ENCODE data around the gene C1QA. TPM values are rescaled to one million over a fixed set of nuclear protein-coding genes. Genes with fewer than 3 reads are reported as not detected.

Gene C1QA
- total RNA-seq, 6 experiments from 2014 or later = 66.3 to 227 (median 75.0) TPM

GRCh38 chr1:22654692-22655091 lies 18.3 kb downstream of the C1QA start:
- intact Hi-C loops (cut with DNase I) = no loop called here
- no peak for ATAC-seq
- Histone ChIP-seq H3K4me1 (no peaks in the 10 kb centered on the region), H3K9me3 (no peaks in the 10 kb centered on the region), H3K4me3 (peak overlapping the region in 2 of 3 donors; percentile 2 to 32), H3K27me3 (no peaks in the 10 kb centered on the region), H3K27ac (no peak overlapping the region), H3K36me3 (no peaks in the 10 kb centered on the region)
- no peak for DNase-seq
- 33% methylated on average over 4 of the region's 5 CpGs for WGBS (ENCODE audit: insufficient coverage, low coverage, low lambda C conversion rate, missing lambda C conversion rate)
- TF ChIP-seq CTCF (IDR thresholded peaks at IDR 0.05) = no peak
- no peak for TF ChIP-seq POLR2A (IDR thresholded peaks at IDR 0.05)

- DNase-seq (no peak), ATAC-seq (no peak)
- WGBS (ENCODE audit: insufficient coverage, low coverage, low lambda C conversion rate, missing lambda C conversion rate) = 39% methylated on average over 3 of the region's 3 CpGs
- H3K27me3 ChIP-seq = no peaks in the 10 kb centered on the region
- H3K9me3 ChIP-seq = no peaks in the 10 kb centered on the region
- no peaks in the 10 kb centered on the region for H3K4me1 ChIP-seq
- no peaks in the 10 kb centered on the region for H3K36me3 ChIP-seq
- intact Hi-C loops (cut with DNase I) = no loop called here
- no peak overlapping the region for H3K4me3 ChIP-seq
- TF ChIP-seq POLR2A (IDR thresholded peaks at IDR 0.05) (no peak), CTCF (IDR thresholded peaks at IDR 0.05) (no peak)
- no peak overlapping the region for H3K27ac ChIP-seq
These were observed 22.1 kb downstream of the C1QA start for GRCh38 chr1:22658385-22659163.

GRCh38 chr1:22660716-22661241 lies 24.4 kb downstream of the C1QA start:
- no peak overlapping the region for H3K27ac ChIP-seq
- WGBS (ENCODE audit: insufficient coverage, low coverage, low lambda C conversion rate, missing lambda C conversion rate) = 38% methylated on average over 2 of the region's 19 CpGs
- DNase-seq = no peak
- intact Hi-C loops (cut with DNase I) = no loop called here
- H3K27me3 ChIP-seq = no peaks in the 10 kb centered on the region
- no peak for TF ChIP-seq POLR2A (IDR thresholded peaks at IDR 0.05)
- no peak for TF ChIP-seq CTCF (IDR thresholded peaks at IDR 0.05)
- no peaks in the 10 kb centered on the region for H3K4me1 ChIP-seq
- H3K36me3 ChIP-seq = no peaks in the 10 kb centered on the region
- no peak for ATAC-seq
- no peaks in the 10 kb centered on the region for H3K9me3 ChIP-seq
- H3K4me3 ChIP-seq = no peak overlapping the region

- no peak for ATAC-seq
- 66% methylated on average over 2 of the region's 2 CpGs for WGBS (ENCODE audit: insufficient coverage, low coverage, low lambda C conversion rate, missing lambda C conversion rate)
- H3K4me1 ChIP-seq = no peaks in the 10 kb centered on the region
These were observed 25.5 kb downstream of the C1QA start for GRCh38 chr1:22661880-22662279.

GRCh38 chr1:22662318-22662717 lies 25.9 kb downstream of the C1QA start:
- ATAC-seq (peak; percentile 62 to 89 (median 70)), DNase-seq (no peak)
- H3K4me3 ChIP-seq = no peak overlapping the region
- H3K27me3 ChIP-seq = no peaks in the 10 kb centered on the region
- H3K36me3 ChIP-seq = no peaks in the 10 kb centered on the region
- 63% methylated on average over 5 of the region's 5 CpGs for WGBS (ENCODE audit: insufficient coverage, low coverage, low lambda C conversion rate, missing lambda C conversion rate)
- intact Hi-C loops (cut with DNase I) = no loop called here
- TF ChIP-seq POLR2A (IDR thresholded peaks at IDR 0.05) = peak; percentile 29
- TF ChIP-seq CTCF (IDR thresholded peaks at IDR 0.05) = no peak
- no peaks in the 10 kb centered on the region for H3K9me3 ChIP-seq
- no peak overlapping the region for H3K27ac ChIP-seq
- H3K4me1 ChIP-seq = no peaks in the 10 kb centered on the region

More at GRCh38 chr1:22661880-22662279, 25.5 kb downstream of the C1QA start:
- Histone ChIP-seq H3K27me3 (no peaks in the 10 kb centered on the region), H3K4me3 (no peak overlapping the region), H3K27ac (no peak overlapping the region), H3K36me3 (no peaks in the 10 kb centered on the region), H3K9me3 (no peaks in the 10 kb centered on the region)
- no peak for DNase-seq
- intact Hi-C loops (cut with DNase I) = no loop called here
- no peak for TF ChIP-seq POLR2A (IDR thresholded peaks at IDR 0.05)

All from right lobe of liver (tissue), 6 donors.